HG03575 (cell line): ENCODE results near the gene SIX5.
"Not testable (repeated sequence)": the region's sequence is repeated elsewhere in the genome, so short reads cannot be mapped to it uniquely, and the experiment has no call there.

Source experiments
- ATAC-seq: cut with Tn5 transposase; IDR thresholded peaks from one replicate; pipeline ENCODE4 v1.9.1; 2021; ENCODE audit not compliant: unreplicated experiment, insufficient number of reproducible peaks, low FRiP score; ENCODE audit errors: extremely low read depth

Gene SIX5

GRCh38 chr19:45768984-45769782, at the start of gene SIX5:
Gene SIX5 (minus strand): TSS chr19:45769252. CDS start chr19:45768844, 408 bp downstream.
- no peak for ATAC-seq

- no peak for ATAC-seq
Observed at GRCh38 chr19:45817725-45818301, 48.8 kb upstream of the SIX5 start.

GRCh38 chr19:45817010-45817724, 48.1 kb upstream of the SIX5 start:
- no peak for ATAC-seq

- no peak for ATAC-seq
Observed at GRCh38 chr19:45816236-45817009, 47.4 kb upstream of the SIX5 start.

- ATAC-seq, result no peak
Observed at GRCh38 chr19:45815481-45816216, 46.6 kb upstream of the SIX5 start.

- no peak for ATAC-seq
Observed at GRCh38 chr19:45814851-45815480, 45.9 kb upstream of the SIX5 start, which contains the start of gene RSPH6A. Gene RSPH6A (minus strand): TSS chr19:45815308. CDS start chr19:45815176, 132 bp downstream.

GRCh38 chr19:45814166-45814780, 45.2 kb upstream of the SIX5 start:
- ATAC-seq, result no peak

- no peak for ATAC-seq
Observed at GRCh38 chr19:45812297-45812696, 43.2 kb upstream of the SIX5 start.

- no peak for ATAC-seq
Observed at GRCh38 chr19:45809643-45810159, 40.6 kb upstream of the SIX5 start.

- no peak for ATAC-seq
Observed at GRCh38 chr19:45805719-45806118, 36.7 kb upstream of the SIX5 start.

GRCh38 chr19:45804959-45805230, 35.8 kb upstream of the SIX5 start:
- ATAC-seq, result no peak

GRCh38 chr19:45804140-45804958, 35.3 kb upstream of the SIX5 start:
- ATAC-seq, result no peak

GRCh38 chr19:45801603-45802175, 32.6 kb upstream of the SIX5 start:
- no peak for ATAC-seq

- no peak for ATAC-seq
Observed at GRCh38 chr19:45800070-45800553, 31.1 kb upstream of the SIX5 start.

GRCh38 chr19:45799541-45799940, 30.5 kb upstream of the SIX5 start:
- not testable (repeated sequence) for ATAC-seq

- no peak for ATAC-seq
Observed at GRCh38 chr19:45798995-45799517, 30.0 kb upstream of the SIX5 start.
